ENCODE results near the gene OR2V1. TPM values are rescaled to one million over a fixed set of nuclear protein-coding genes. Genes with fewer than 3 reads are reported as not detected.
"Not testable (repeated sequence)": the region's sequence is repeated elsewhere in the genome, so short reads cannot be mapped to it uniquely, and the experiment has no call there.

Gene OR2V1
- total RNA-seq, 2 donors from 2014 or later, result not detected

DNA sequence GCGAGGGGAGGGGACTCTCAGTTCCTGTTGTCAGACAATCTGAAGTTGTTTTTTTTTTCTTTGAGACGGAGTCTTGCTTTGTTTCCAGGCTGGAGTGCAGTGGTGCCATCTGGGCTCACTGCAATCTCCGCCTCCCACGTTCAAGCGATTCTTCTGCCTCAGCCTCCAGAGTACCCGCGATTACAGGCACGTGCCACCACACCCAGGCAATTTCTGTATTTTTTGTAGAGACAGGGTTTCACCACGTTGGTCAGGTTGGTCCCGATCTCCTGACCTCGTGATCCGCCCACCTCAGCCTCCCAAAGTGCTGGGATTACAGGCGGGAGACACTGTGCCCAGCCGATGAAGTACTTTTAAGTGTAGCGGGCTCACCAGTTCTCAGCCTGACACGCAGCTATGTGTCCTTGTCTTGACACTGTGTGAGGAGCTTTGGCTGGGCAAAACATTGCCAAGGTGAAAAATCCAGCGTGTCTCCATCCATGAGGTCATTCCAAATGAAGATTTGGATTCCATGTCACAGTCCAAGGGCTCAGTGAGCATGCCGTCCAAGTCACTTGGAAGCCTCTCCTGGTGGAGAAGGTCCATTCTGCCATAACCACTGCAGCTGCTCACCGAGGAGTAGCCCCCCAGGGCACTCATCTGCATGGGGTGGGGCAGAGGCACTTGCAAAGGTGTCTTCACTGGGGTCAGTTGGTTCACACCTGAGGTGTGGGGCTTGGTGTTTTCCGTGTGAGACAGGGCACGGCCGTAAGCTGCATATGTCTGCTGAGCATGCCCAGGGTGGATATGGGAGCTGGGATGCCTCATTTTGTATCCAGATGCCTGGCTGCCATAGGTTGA, 32.0 kb downstream of the OR2V1 start:
- Histone ChIP-seq H3K27me3 (peaks cover 0 to 7% of the 10 kb centered on the region in 2 donors), H3K36me3 (no peaks in the 10 kb centered on the region), H3K27ac (no peak overlapping the region), H3K9me3 (no peaks in the 10 kb centered on the region), H3K4me1 (no peaks in the 10 kb centered on the region), H3K4me3 (no peak overlapping the region)
- TF ChIP-seq, protein P1, sequence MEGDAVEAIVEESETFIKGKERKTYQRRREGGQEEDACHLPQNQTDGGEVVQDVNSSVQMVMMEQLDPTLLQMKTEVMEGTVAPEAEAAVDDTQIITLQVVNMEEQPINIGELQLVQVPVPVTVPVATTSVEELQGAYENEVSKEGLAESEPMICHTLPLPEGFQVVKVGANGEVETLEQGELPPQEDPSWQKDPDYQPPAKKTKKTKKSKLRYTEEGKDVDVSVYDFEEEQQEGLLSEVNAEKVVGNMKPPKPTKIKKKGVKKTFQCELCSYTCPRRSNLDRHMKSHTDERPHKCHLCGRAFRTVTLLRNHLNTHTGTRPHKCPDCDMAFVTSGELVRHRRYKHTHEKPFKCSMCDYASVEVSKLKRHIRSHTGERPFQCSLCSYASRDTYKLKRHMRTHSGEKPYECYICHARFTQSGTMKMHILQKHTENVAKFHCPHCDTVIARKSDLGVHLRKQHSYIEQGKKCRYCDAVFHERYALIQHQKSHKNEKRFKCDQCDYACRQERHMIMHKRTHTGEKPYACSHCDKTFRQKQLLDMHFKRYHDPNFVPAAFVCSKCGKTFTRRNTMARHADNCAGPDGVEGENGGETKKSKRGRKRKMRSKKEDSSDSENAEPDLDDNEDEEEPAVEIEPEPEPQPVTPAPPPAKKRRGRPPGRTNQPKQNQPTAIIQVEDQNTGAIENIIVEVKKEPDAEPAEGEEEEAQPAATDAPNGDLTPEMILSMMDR (IDR thresholded peaks at IDR 0.05), result no peak
- no peak for DNase-seq (ENCODE audit: low spot score)

DNA sequence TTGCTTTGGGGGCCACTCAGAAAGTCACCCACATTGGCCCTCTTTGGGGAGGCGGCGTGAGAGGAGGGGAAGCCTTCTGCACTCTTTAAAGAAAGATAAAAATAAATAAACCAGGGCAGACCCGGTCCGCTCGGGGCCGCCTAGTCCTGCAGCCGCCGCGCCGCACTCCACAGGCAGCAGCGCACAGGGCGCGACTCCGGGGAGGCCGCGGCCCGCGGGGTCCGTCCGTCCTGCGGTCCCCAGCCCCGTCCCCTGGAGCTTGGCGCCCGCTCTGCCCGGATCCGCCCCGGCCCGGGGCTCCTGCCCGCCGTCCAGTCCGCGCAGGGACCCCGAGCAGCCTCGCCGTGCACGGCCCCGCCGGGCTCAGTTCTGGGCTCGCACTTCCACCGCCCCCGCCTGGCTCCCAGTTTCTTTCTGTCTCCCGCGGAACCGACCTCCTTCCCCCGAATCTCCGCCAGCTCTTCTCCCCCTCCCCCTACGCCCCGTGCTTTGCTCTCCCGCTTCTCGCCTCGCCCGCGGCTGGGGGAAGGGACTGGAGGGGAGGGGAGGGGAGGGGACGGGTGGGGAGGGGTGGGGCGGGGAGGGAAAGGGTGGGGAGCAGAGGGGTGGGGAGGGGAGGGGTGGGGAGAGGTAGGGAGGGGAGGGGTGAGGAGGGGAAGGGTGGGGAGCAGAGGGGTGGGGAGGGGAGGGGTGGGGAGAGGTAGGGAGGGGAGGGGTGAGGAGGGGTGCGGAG, 33.0 kb downstream of the OR2V1 start:
- DNase-seq (ENCODE audit: low spot score); H3K4me3 ChIP-seq; H3K27me3 ChIP-seq; H3K36me3 ChIP-seq; H3K4me1 ChIP-seq; H3K27ac ChIP-seq; H3K9me3 ChIP-seq: not testable (repeated sequence)

- DNase-seq (ENCODE audit: low spot score); H3K4me3 ChIP-seq; H3K27ac ChIP-seq; H3K4me1 ChIP-seq; H3K9me3 ChIP-seq; H3K27me3 ChIP-seq; H3K36me3 ChIP-seq: not testable (repeated sequence)
These were observed 33.6 kb downstream of the OR2V1 start for GRCh38 chr5:181097383-181097753.

- not testable (repeated sequence) for H3K4me1 ChIP-seq; DNase-seq (ENCODE audit: low spot score); H3K9me3 ChIP-seq; H3K27ac ChIP-seq; H3K36me3 ChIP-seq; H3K27me3 ChIP-seq; H3K4me3 ChIP-seq
These were observed 34.1 kb downstream of the OR2V1 start for GRCh38 chr5:181096721-181097382.

GRCh38 chr5:181095162-181095561, 35.8 kb downstream of the OR2V1 start:
- H3K27ac ChIP-seq; H3K9me3 ChIP-seq; DNase-seq (ENCODE audit: low spot score); H3K4me1 ChIP-seq; H3K27me3 ChIP-seq; H3K4me3 ChIP-seq; H3K36me3 ChIP-seq: not testable (repeated sequence)

DNA sequence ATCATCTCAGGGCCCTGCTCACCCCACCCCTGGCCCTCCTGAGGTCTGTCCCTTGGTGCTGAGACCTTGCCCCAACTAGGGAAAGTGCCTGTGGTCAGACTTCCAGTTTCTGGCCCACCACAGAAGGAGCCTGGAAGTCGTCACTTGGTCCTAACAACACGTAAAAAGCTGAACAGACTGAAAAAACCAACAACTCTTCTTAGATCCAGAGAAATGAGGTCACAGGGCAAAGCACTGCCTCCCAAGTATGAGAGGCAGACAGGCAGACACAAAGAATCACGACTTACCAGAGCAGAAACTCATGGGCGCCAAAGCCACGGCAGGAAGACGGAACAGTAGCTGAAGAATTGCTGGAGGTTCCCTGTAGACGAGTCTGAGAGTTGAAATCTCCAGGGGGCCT, 38.5 kb downstream of the OR2V1 start:
- no peak for DNase-seq (ENCODE audit: low spot score)
- peaks cover 0 to 4% of the 10 kb centered on the region in 2 donors for H3K9me3 ChIP-seq
- TF ChIP-seq, protein P1 (IDR thresholded peaks at IDR 0.05), result no peak
- no peaks in the 10 kb centered on the region for H3K4me1 ChIP-seq
- no peak overlapping the region for H3K4me3 ChIP-seq
- no peak overlapping the region for H3K27ac ChIP-seq
- no peaks in the 10 kb centered on the region for H3K36me3 ChIP-seq
- no peaks in the 10 kb centered on the region for H3K27me3 ChIP-seq

DNA sequence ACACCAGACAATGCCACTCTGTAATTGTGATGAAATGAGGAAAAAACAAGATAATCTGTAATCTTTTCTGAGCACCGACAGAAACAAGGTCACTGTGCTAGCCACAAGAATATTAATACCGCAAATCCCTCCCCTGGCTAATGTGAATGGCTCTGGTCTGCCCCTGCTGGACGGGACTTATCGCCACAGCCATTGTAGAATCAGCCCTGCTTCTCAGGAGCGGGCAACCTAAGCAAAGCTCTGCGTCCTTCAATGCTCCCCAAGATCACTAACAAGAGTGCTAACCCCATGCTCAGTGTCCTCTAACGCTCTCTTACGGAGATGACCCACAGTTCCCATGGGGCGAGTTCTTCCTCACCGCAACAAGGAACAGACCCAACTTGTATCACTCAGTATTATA, 42.7 kb downstream of the OR2V1 start:
- no peaks in the 10 kb centered on the region for H3K4me1 ChIP-seq
- no peak overlapping the region for H3K4me3 ChIP-seq
- H3K27ac ChIP-seq, result no peak overlapping the region
- TF ChIP-seq, protein P1 (IDR thresholded peaks at IDR 0.05), result no peak
- H3K27me3 ChIP-seq, result no peaks in the 10 kb centered on the region
- H3K9me3 ChIP-seq, result peaks cover 0 to 4% of the 10 kb centered on the region in 2 donors
- no peaks in the 10 kb centered on the region for H3K36me3 ChIP-seq
- DNase-seq (ENCODE audit: low spot score), result no peak
